Trophoblast cell (in vitro differentiated cells and primary cell): ENCODE results near the gene ENTPD8.

Source experiments
- DNase-seq, 2 donors: peaks; one replicate each; pipeline ENCODE4 v3.0.0-alpha.2; 2016
- H2AFZ ChIP-seq: 2 replicates; pipeline ENCODE4 v1.6.1; 2013; ENCODE audit warnings: low read length, moderate library complexity, mild to moderate bottlenecking; ENCODE audit not compliant: insufficient read depth, poor library complexity
- H2AK5ac ChIP-seq: 2 replicates; pipeline ENCODE4 v1.6.1; 2013; ENCODE audit warnings: mild to moderate bottlenecking, low read length
- H2BK120ac ChIP-seq: 2 replicates; pipeline ENCODE4 v1.6.1; 2013; ENCODE audit warnings: low read length, mild to moderate bottlenecking, moderate library complexity; ENCODE audit not compliant: insufficient read depth, poor library complexity
- H2BK12ac ChIP-seq: 2 replicates; pipeline ENCODE4 v1.6.1; 2013; ENCODE audit warnings: mild to moderate bottlenecking, low read length, moderate library complexity
- H2BK5ac ChIP-seq: 2 replicates; pipeline ENCODE4 v1.6.1; 2013; ENCODE audit warnings: low read length, low read depth, moderate library complexity, mild to moderate bottlenecking; ENCODE audit not compliant: poor library complexity
- H3K14ac ChIP-seq: 2 replicates; pipeline ENCODE4 v1.6.1; 2013; ENCODE audit warnings: mild to moderate bottlenecking, low read length
- H3K18ac ChIP-seq: 2 replicates; pipeline ENCODE4 v1.6.1; 2013; ENCODE audit warnings: mild to moderate bottlenecking, low read length
- H3K23ac ChIP-seq: 2 replicates; pipeline ENCODE4 v1.6.1; 2013; ENCODE audit warnings: low read length
- H3K27ac ChIP-seq: 2 replicates; pipeline ENCODE4 v1.5.1; 2013; ENCODE audit warnings: low read depth, mild to moderate bottlenecking, inconsistent platforms, low read length, moderate library complexity
- H3K27me3 ChIP-seq: 2 replicates; pipeline ENCODE4 v1.6.1; 2013; ENCODE audit warnings: inconsistent platforms, mild to moderate bottlenecking, low read length, moderate library complexity; ENCODE audit not compliant: insufficient read depth
- H3K36me3 ChIP-seq, 2 experiments: 1 replicate in 1 of 2; 2 replicates in 1 of 2; pipeline ENCODE4 v1.6.1; 2013; ENCODE audit warnings: low read length in 2 of 2, mild to moderate bottlenecking in 2 of 2, moderate library complexity in 1 of 2; ENCODE audit not compliant: insufficient read depth in 2 of 2, control insufficient read depth in 1 of 2
- H3K4ac ChIP-seq: 2 replicates; pipeline ENCODE4 v1.6.1; 2013; ENCODE audit warnings: low read depth, mild to moderate bottlenecking, low read length, moderate library complexity
- H3K4me1 ChIP-seq, 2 experiments: 1 replicate in 1 of 2; 2 replicates in 1 of 2; pipeline ENCODE4 v1.6.1; 2013; ENCODE audit warnings: low read length in 2 of 2, mild to moderate bottlenecking in 2 of 2, moderate library complexity in 1 of 2; ENCODE audit not compliant: insufficient read depth in 2 of 2, control insufficient read depth in 1 of 2
- H3K4me2 ChIP-seq: 2 replicates; pipeline ENCODE4 v1.6.1; 2013; ENCODE audit warnings: inconsistent platforms, mild to moderate bottlenecking, low read length, moderate library complexity
- H3K4me3 ChIP-seq: 2 replicates; pipeline ENCODE4 v1.5.1; 2013; ENCODE audit warnings: mild to moderate bottlenecking, low read depth, low read length, inconsistent platforms
- H3K79me1 ChIP-seq: one replicate; pipeline ENCODE4 v1.6.1; 2013; ENCODE audit warnings: low read length
- H3K79me2 ChIP-seq: 2 replicates; pipeline ENCODE4 v1.6.1; 2013; ENCODE audit warnings: low read length, mild to moderate bottlenecking; ENCODE audit not compliant: control insufficient read depth, insufficient read depth, poor library complexity
- H3K9ac ChIP-seq: 2 replicates; pipeline ENCODE4 v1.6.1; 2013; ENCODE audit warnings: mild to moderate bottlenecking, low read length
- H3K9me3 ChIP-seq: 2 replicates; pipeline ENCODE4 v1.6.1; 2013; ENCODE audit warnings: low read depth, mild to moderate bottlenecking, control low read depth, inconsistent platforms, low read length; ENCODE audit not compliant: insufficient read depth
- H4K12ac ChIP-seq: 2 replicates; pipeline ENCODE4 v1.6.1; 2013; ENCODE audit warnings: low read depth, mild to moderate bottlenecking, low read length, moderate library complexity
- H4K8ac ChIP-seq: 2 replicates; pipeline ENCODE4 v1.6.1; 2013; ENCODE audit warnings: low read depth, mild to moderate bottlenecking, low read length, moderate library complexity
- H4K91ac ChIP-seq: one replicate; pipeline ENCODE4 v1.6.1; 2013; ENCODE audit warnings: low read depth, mild to moderate bottlenecking, low read length, moderate library complexity
- WGBS: extraction: QIAGEN DNeasy Blood & Tissue Kit; methylation state at CpG from one replicate; pipeline ENCODE4 v1.1.7; 2013; ENCODE audit warnings: missing lambda C conversion rate; ENCODE audit not compliant: insufficient read length, insufficient coverage; ENCODE audit errors: extremely low coverage; 5-methylcytosine and 5-hydroxymethylcytosine counted together

The ENTPD8 gene

DNA sequence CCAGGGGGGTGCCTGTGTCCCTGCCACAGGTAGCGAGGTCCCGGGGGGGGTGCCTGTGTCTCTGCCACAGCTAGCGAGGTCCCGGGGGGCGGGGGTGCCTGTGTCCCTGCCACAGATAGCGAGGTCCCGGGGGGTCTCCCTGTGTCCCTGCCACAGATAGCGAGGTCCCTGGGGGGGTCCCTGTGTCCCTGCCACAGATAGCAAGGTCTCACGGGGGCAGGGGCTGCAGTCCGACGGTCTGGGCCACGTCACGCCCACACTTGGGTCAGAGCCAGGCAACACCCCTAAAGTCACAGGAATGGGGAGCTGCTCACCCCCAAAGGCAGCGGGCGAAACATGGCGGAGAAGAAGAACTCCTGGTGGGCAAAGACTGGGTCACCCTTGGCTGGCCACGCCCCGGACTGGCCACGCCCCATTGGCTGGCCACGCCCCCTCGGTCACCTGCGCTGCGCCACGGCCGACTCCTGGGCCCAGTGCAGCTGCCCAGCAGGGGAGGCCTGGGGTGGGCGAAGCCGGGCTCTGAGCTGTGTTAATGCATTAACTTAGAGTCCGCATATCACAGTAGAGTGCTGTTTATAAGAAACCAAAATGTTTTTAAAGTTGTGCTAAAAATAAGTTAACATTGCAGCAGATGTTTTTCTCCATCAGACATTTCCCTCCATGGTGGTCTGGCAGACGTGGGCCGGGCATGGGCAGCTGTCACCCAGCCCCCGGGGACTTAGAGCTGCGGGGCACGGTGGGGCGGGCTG is 11.0 kb downstream of the ENTPD8 start:
- Histone ChIP-seq H2BK5ac (no peak overlapping the region), H3K4me3 (no peak overlapping the region), H3K4me2 (no peak overlapping the region), H3K18ac (no peak overlapping the region), H3K36me3 (no peaks in the 10 kb centered on the region), H4K8ac (no peak overlapping the region), H3K27ac (no peak overlapping the region), H3K4me1 (peaks cover 0 to 4% of the 10 kb centered on the region in 2 experiments), H3K9me3 (no peaks in the 10 kb centered on the region), H3K9ac (no peak overlapping the region), H2BK120ac (no peak overlapping the region), H3K79me1 (no peaks in the 10 kb centered on the region), H3K4ac (no peak overlapping the region), H2AFZ (no peak overlapping the region), H3K79me2 (no peaks in the 10 kb centered on the region), H3K27me3 (no peaks in the 10 kb centered on the region), H4K12ac (no peak overlapping the region), H3K14ac (no peak overlapping the region), H2BK12ac (no peak overlapping the region), H4K91ac (no peak overlapping the region), H2AK5ac (no peak overlapping the region), H3K23ac (no peak overlapping the region)
- no peak for DNase-seq
- WGBS = no CpG with 5 or more reads among the region's 34 CpGs

DNA sequence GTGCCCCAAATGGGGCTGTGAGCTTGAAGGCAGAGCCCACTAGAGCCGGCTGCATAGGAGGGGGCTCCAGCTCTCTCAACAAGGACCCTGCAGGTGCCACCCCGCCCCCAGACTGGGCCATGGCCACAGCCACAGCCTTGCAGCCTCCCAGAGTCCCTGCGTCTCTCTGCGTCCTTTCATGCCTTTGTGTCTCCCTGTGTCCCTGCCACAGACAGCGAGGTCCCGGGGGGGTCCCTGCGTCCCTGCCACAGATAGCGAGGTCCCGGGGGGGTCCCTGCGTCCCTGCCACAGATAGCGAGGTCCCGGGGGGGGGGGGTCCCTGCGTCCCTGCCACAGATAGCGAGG is 11.6 kb downstream of the ENTPD8 start:
- no peak overlapping the region for H3K23ac ChIP-seq
- H4K91ac ChIP-seq = no peak overlapping the region
- no peak overlapping the region for H3K4ac ChIP-seq
- H3K4me1 ChIP-seq = peaks cover 0 to 6% of the 10 kb centered on the region in 2 experiments
- no peak overlapping the region for H3K14ac ChIP-seq
- no peaks in the 10 kb centered on the region for H3K36me3 ChIP-seq
- H3K79me2 ChIP-seq = no peaks in the 10 kb centered on the region
- no peaks in the 10 kb centered on the region for H3K9me3 ChIP-seq
- H3K9ac ChIP-seq = no peak overlapping the region
- H2BK5ac ChIP-seq = no peak overlapping the region
- no peaks in the 10 kb centered on the region for H3K79me1 ChIP-seq
- H3K18ac ChIP-seq = no peak overlapping the region
- no peak overlapping the region for H2AFZ ChIP-seq
- no peak overlapping the region for H2BK12ac ChIP-seq
- no peak overlapping the region for H4K8ac ChIP-seq
- no CpG with 5 or more reads among the region's 14 CpGs for WGBS
- no peak overlapping the region for H4K12ac ChIP-seq
- H3K27me3 ChIP-seq = no peaks in the 10 kb centered on the region
- H2BK120ac ChIP-seq = no peak overlapping the region
- H2AK5ac ChIP-seq = no peak overlapping the region
- H3K27ac ChIP-seq = no peak overlapping the region
- H3K4me2 ChIP-seq = no peak overlapping the region
- DNase-seq = no peak
- no peak overlapping the region for H3K4me3 ChIP-seq

DNA sequence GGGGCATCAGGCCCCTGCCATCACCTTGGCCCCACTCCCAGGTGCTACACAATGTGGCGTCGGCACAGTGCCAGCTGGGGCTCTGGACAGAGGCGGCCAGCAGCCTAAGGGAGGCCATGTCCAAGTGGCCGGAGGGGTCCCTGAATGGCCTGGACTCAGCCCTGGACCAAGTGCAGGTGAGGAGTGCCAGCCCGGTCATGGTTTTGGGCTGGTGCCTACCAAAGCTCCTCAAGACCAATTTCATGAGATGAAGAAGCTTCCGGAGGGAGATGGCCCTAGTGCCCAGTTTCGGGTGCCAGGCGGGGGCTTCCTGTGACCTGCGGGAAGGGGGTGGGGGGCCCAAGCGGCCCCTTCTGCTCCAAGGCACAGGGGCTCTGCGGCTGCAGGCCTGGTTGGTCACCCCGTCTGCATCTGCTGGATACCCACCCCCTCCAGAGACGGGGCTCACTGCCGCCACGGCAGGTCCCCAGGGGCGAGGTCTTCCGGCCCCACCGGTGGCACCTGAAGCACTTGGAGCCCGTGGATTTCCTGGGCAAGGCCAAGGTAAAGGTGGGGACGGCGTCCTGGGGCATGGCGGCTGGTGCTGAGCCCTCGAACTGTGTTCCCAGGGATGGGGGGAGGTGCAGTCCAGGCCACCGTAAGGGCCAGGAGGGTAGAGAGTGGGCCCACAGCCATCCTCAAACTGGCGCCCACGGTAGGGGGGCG is 12.2 kb downstream of the ENTPD8 start:
- H3K79me1 ChIP-seq = no peaks in the 10 kb centered on the region
- no peak overlapping the region for H4K12ac ChIP-seq
- H3K4me2 ChIP-seq = no peak overlapping the region
- WGBS = no CpG with 5 or more reads among the region's 27 CpGs
- H3K14ac ChIP-seq = no peak overlapping the region
- H4K8ac ChIP-seq = no peak overlapping the region
- H3K4me3 ChIP-seq = no peak overlapping the region
- H3K9me3 ChIP-seq = no peaks in the 10 kb centered on the region
- H4K91ac ChIP-seq = no peak overlapping the region
- H3K23ac ChIP-seq = no peak overlapping the region
- peaks cover 0 to 8% of the 10 kb centered on the region in 2 experiments for H3K4me1 ChIP-seq
- no peak overlapping the region for H2BK5ac ChIP-seq
- no peaks in the 10 kb centered on the region for H3K36me3 ChIP-seq
- H3K27me3 ChIP-seq = no peaks in the 10 kb centered on the region
- H3K9ac ChIP-seq = no peak overlapping the region
- H2BK12ac ChIP-seq = no peak overlapping the region
- H2AFZ ChIP-seq = no peak overlapping the region
- no peaks in the 10 kb centered on the region for H3K79me2 ChIP-seq
- H3K18ac ChIP-seq = no peak overlapping the region
- no peak overlapping the region for H2BK120ac ChIP-seq
- no peak for DNase-seq
- no peak overlapping the region for H2AK5ac ChIP-seq
- H3K4ac ChIP-seq = no peak overlapping the region
- H3K27ac ChIP-seq = no peak overlapping the region

DNA sequence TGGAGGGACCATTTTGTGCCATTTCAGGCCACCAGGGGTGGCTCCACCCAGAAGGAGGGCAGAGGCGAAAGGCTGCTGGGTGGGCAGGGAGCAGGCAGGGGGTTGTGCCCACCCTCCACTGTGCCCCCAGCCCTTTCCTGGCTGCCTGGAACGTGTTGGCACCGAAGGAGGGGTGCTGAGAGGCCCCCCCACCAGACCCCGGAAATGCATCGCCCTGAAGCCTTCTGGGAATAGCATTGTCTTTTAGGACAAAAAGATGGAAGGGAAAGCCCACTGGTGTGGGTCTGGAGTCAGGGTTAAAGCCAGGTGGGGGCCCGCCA is 12.9 kb downstream of the ENTPD8 start:
- peaks cover 4% of the 10 kb centered on the region for H3K79me1 ChIP-seq
- H4K91ac ChIP-seq = no peak overlapping the region
- peaks cover 0 to 15% of the 10 kb centered on the region in 2 experiments for H3K4me1 ChIP-seq
- H2AFZ ChIP-seq = no peak overlapping the region
- no peak overlapping the region for H3K4me2 ChIP-seq
- no peaks in the 10 kb centered on the region for H3K27me3 ChIP-seq
- H2BK12ac ChIP-seq = no peak overlapping the region
- H2AK5ac ChIP-seq = no peak overlapping the region
- no peaks in the 10 kb centered on the region for H3K9me3 ChIP-seq
- no peaks in the 10 kb centered on the region for H3K79me2 ChIP-seq
- no peak overlapping the region for H3K14ac ChIP-seq
- no CpG with 5 or more reads among the region's 6 CpGs for WGBS
- no peak overlapping the region for H3K23ac ChIP-seq
- H3K9ac ChIP-seq = no peak overlapping the region
- H3K4me3 ChIP-seq = no peak overlapping the region
- no peak overlapping the region for H2BK5ac ChIP-seq
- DNase-seq = no peak
- H3K36me3 ChIP-seq = no peaks in the 10 kb centered on the region
- no peak overlapping the region for H3K4ac ChIP-seq
- no peak overlapping the region for H2BK120ac ChIP-seq
- no peak overlapping the region for H3K27ac ChIP-seq
- H3K18ac ChIP-seq = no peak overlapping the region
- no peak overlapping the region for H4K8ac ChIP-seq
- H4K12ac ChIP-seq = no peak overlapping the region
